GM12874 (cell line): Measurements from ENCODE around the gene PLB1.

Experiments
- CTCF ChIP-seq: IDR thresholded peaks from 2 replicates; pipeline ENCODE4 v1.5.1; 2011; ENCODE audit warnings: low read depth, mild to moderate bottlenecking, control low read depth, low read length, moderate library complexity; ENCODE audit not compliant: insufficient read depth

Gene PLB1

GRCh38 chr2:28547906-28548600, 52.2 kb downstream of the PLB1 start:
- no peak for TF ChIP-seq CTCF

- TF ChIP-seq CTCF: no peak
Observed at GRCh38 chr2:28552045-28552823, 56.4 kb downstream of the PLB1 start.

- TF ChIP-seq CTCF: no peak
Observed at GRCh38 chr2:28556303-28556702, 60.4 kb downstream of the PLB1 start.

GRCh38 chr2:28557389-28558131, 61.7 kb downstream of the PLB1 start:
- TF ChIP-seq CTCF: no peak

- no peak for TF ChIP-seq CTCF
Observed at GRCh38 chr2:28558158-28558820, 62.4 kb downstream of the PLB1 start.

GRCh38 chr2:28558918-28559317, 63.1 kb downstream of the PLB1 start:
- TF ChIP-seq CTCF: no peak

GRCh38 chr2:28563869-28564268, 68.0 kb downstream of the PLB1 start:
- TF ChIP-seq CTCF: no peak
